Frontal cortex (tissue), 4 donors: ENCODE measurements around the gene RNF214. TPM values are rescaled to one million over a fixed set of nuclear protein-coding genes. Genes with fewer than 3 reads are reported as not detected.

Experiments
- DNase-seq, 2 donors: peaks; one replicate each; pipeline ENCODE4 v3.0.0; 2012; ENCODE audit warnings: low spot score in 2 of 2
- FAIRE-seq: peaks from 2 replicates; lab custom pipeline; 2012; peaks lifted over from hg19 to GRCh38; lab: Jason Lieb, UNC
- total RNA-seq: library from RNA; depleted of rRNA; stranded (reverse); fragments of >200 nt; gene quantifications from one replicate; pipeline ENCODE4 v1.2.3, GENCODE V29; 2014
- donor health status: control.
- donor health status: control.
- donor health status: control.

The RNF214 gene
- total RNA-seq, 1 donor from 2014 or later = 15.1 TPM

DNA sequence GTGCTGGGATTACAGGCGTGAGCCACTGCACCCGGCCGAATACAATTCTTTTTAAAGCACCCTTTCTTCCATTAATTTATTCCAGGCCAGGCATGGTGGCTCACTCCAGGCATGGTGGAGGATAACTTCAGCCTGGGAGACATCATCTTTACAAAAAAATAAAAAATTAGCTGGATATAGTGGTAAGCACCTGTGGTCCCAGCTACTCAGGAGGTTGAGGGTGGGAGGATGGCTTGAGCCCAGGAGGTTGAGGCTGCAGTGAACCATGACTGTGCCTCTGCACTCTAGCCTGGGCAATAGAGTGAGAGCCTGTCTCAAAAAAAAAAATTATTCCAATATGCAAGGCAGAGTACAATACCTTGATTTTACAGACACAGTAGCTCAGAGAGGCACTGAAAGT, 21.9 kb upstream of the RNF214 start:
- FAIRE-seq (no peak), DNase-seq (no peak)

DNA sequence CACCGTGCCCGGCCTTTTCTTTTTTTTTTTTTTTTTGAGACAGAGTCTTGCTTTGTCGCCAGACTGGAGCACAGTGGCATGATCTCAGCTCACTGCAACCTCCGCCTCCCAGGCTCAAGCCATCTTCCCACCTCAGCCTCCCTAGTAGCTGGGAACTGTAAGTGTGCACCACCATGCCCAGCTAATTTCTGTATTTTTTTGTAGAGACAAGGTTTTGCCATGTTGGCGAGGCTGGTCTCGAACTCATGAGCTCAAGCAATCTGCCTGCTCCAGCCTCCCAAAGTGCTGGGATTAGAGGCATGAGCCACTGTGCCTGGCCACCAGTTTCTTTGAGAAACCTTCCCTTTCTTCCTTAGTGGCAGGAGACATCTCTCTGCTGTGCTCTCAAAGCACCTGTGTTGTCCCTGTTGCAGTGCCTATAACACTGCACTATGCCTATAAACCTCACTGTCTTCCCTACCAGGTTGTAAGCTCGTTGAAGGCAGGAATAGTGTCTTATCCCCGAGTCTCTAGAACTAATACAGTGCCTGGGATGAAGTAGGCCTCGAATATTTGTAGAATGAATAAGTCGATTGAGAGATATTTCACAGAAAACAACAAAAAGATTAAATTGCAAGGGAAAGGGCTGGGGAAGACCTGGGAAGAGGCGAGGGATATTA, 19.6 kb upstream of the RNF214 start:
- no peak for DNase-seq
- no peak for FAIRE-seq

DNA sequence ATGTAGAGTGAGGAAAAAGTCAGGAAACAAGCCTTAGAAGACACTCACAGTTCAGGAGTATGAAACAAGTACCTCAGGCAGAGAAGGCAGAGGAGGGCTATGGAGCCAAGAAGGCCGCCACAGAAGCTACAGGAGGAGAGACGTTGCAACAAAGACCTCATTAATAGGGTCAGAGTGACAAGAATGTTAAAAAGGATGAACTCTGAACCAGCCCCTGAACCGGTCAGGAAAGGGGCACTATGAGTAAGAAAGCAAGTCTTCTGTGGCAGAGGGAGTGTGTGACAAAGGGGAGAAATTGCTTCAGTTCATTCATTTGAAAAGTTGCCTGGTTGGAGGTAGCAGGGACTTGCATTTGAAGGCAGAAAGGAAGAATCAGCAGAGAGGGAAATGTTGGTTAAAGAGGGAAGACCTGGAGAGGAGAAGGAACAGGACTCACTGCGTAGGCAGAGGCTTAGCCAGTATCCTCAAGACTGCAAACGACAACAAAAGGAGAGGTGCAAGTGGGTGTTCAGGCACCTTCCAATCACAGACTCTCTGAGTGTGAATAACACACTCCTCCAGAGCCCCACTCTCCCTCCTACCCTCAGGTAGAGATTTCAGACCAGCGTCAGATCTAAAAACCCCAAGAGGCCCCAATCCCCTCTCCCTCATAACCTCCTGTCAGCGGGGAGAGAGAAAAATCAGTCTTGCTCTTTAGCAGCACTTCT, 17.9 kb upstream of the RNF214 start:
- DNase-seq = no peak
- no peak for FAIRE-seq

DNA sequence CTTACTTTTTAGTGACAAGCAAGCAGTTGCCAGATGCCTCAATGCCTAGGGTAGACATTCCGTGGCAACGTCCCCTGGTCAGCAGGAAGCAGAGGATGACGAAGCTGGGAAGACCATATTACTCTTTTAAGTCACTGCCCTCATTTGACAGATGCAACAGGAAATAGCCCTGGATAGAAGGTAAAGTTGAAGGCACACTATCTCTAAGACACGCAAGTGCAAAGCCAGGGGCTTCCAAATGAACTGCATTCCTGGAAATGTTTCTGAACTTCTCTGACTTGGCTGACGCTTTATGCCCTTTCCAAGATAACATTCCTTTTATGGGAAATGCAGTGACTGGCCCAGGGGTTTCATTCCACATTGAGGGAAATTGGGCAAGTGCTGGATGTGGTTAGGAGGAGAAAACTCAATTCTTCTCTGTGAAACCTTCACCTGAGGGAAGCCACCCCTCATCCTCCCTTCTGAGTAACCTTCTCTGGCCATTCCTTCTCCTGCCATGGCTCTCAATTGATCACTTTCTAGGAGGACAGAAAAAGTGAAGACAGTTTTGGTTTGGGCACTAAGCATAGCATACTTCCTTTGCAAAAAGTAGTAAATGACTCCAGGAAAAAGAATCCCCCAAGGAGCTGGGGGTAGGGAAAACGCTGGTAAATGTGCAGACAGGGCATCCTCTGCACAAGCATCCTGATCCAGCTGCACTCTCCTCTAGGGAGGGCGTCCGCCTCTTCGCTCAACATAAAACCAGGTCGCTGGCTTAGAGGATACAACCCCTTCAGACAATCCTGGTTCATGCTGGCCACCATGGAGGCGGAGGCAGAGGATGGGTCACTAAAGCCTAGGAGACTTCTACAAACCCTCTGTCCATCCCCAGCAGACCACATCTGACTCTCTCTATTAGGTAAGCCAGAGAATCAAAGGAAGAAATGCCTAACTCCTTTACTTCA, 15.1 kb upstream of the RNF214 start:
- FAIRE-seq = no peak

DNA sequence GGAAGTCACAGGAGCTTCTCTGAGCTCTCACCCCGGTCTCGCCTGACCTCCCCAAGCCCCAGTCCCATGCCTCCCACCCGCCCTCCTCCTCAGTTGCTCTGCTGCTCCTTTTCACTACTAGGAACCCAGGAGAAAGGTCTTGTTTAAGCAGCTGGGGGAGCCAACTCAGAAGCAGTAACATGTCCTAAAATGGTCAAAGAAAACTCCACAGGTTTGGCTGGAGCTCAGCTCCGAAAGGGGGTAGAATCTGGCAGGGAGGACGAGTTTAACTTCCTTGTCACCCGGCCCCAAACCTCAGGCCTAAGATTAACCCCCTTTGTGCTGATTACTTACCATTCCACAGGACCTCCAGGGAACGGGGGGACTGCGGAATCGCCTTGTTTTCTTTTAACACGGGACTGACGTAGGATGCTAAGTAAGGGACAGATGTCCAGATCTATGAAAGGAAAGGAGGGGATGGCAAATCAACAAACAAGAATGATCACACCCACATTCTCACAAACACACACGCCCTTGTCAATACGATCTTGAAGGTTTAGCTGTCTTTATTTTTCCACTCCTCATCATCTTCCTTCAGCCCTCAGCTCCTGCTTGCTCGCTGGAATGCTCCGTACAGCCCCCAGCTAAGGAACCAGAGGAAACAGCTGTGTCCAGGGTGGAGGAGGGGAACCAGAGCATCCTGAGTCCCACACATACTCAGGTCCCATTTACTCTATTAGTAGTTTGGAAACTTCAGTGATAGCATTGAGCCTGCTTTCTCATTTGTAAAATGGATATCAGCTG, 14.1 kb upstream of the RNF214 start:
- FAIRE-seq = no peak

More for the DNA sequence above, 15.1 kb upstream of the RNF214 start:
- DNase-seq = no peak

DNA sequence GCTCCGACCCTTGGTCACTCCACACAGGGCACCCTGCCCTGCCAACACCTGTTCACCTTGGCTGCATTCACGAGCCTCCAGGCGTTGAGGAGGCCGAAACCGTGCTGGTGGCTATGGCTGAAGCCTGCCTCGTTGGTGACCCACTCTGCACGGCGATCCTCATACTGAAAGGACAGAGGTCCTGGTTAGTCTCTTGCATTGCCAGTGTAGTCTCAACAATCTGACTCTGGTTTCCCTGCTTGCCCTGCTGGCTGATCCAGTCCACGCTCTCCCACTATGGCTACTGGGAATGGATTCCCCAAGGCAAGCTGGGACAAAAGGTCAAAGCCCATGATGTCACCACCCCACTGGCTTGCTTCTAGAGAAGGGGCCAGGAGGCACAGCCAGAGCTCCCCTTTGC, 13.5 kb upstream of the RNF214 start:
- FAIRE-seq (no peak), DNase-seq (no peak)

More for the DNA sequence above, 14.1 kb upstream of the RNF214 start:
- no peak for DNase-seq

DNA sequence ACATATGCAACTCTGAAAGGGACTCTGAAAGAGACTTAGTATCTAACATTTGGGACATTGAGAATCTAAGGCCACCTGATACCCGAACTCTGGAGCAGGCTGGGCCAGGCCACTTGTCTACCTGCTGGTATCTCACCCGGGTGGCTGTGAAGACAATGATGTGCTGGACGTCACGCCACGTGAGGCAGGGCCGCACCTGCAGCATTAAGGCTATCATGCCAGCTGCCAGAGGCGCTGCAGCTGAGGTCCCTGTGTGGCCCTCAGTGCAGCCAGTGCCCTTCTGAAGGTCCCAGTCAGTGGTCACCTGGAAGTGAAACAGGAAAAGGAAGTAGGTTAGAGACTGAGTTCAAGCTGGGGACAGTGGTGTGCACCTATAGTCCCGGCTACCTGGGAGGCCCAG, 13.0 kb upstream of the RNF214 start:
- no peak for FAIRE-seq
- DNase-seq = no peak

DNA sequence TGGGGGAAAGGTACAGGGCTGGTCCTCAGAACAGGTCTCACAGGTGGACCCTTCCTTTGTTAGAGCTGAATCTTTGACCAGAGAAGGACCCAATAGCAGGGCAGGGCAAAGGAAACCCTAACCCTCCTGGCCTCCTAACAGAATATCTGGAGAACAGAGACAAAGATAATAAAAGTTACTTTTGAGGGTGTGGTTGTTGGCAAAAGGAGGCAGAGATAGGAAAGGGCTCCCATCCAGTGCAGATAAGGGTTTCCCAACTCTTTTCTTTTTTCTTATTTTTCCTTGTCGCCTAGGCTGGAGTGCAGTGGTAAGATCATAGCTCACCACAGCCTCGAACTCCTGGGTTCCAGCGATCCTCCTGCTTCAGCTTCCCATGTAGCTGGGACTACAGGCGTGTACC, 12.5 kb upstream of the RNF214 start:
- FAIRE-seq (no peak), DNase-seq (no peak)

DNA sequence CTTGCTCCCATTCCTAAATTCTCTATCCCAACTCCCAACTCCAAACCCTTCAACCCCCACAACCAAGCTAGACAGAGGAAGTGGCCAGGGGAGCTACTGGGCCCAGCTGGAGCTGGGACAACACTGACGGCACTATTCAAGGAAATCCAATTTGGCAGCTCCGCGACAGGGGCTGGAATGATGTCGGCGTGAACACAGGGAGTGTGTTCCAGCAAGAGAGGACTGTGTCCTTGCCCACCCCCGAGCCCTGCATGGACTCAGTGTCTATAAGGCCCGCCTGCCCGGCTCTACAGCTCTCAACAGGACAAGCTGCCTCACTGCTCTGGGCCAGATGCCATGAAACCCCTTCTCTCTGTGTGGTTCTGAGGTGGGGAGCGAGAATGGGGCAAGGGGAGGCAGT, 11.9 kb upstream of the RNF214 start:
- FAIRE-seq = no peak
- DNase-seq = no peak

DNA sequence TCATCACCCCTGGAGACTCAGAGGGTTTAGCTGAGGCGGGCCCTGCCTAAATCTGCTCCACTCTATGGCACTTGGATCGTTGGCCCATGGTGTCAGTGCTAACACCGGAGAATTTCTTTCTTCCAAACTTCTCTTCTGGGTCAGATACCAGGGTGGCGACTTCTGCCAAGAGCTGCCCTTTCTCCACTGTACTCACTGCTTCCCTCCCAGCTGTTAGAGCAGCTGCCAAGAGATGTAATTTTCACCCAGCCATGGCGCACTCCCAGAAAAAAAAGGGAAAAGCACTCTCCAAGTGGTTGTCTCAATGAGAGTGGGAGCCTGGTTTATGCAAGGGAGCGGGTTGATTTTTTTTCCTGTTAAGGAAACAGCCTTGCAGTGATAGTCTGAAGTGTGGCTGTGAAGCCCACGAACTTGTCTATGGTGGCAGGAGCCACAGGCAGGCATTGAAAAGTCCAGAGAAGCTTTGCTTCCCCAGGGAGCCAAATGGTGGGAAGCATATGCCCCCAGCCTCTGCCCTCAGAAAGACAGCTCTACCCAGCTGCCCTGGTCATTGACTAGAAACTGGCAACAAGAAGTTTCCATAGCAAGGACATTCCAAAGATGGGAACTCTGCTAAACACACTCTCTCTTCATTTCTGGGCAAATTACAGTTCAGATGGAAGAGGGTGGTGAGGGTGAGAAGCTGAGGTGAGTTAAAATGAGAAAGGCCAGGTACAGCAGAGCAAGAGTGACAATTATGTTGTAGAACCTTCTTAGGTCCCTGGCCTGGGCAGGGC, 11.3 kb upstream of the RNF214 start:
- DNase-seq (no peak), FAIRE-seq (no peak)

DNA sequence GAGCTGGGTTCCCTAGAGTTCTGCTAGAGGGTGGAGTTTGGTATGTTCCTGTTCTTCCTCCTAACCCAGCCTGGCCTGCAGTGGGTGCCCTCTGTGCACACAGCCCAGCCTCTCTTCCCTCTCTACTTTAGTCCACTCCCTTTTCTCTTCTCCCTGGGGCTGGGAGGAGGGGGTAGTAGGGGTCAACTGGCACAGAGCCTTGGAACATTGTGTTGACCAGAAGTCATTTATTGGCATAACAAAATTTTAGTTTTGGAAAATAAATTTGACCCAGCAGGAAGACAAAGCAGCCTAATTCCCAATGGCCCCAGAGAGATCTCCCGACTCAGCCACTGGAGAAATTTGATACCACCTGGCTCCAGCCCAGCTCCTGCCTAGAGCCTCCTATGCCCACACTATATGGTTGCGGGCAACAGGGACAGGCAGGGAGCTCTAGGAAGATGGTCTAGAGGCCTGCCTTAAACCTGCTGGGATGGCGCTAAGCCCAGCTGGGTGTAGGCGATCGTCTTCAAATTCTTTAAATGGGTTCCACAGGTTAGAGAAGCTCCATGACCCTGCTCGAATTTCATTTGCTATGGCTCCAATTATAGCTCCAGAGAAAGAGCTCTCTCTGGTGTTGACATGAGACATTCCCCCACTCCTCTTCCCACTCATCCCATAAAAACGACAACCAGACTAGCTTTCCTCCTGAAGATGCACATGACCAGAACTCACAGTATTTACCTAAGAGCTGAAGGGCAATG, 10.5 kb upstream of the RNF214 start:
- no peak for DNase-seq
- no peak for FAIRE-seq

DNA sequence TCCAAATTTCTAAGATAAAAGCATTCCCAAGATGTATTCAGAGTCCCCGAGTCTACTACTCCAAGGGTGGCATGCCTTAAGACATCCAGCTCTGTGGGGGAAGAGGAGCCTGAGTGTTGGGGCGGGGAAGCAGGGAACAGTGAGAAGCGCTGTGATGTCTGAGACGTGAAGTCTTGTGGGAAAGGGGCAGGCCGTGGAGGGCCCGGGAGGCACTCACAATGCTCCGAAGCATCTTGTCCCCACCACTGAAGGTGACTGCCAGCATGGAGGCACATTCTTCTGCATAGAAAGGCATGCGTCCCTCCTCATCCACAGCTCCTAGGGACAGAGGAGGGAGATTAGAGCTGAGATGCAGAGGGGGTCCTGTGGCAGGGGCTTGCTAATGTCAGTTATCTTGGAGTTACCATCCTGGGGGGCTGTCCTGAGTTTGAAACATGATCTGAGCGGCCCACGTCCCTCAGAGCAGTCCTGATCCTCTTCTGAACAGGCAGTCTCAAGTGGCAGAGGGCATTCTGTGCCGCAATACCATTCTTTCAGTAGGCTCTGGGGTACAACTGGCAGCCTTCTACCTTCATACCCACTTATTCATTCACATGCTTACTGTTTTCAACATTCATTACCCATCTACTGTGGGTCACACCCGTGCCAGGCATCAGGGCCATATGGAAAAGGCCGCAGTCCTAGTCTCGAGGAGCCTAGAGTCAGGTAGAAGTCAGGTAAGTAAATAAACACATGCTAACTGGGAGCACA, 9.3 kb upstream of the RNF214 start:
- FAIRE-seq (no peak), DNase-seq (no peak)

DNA sequence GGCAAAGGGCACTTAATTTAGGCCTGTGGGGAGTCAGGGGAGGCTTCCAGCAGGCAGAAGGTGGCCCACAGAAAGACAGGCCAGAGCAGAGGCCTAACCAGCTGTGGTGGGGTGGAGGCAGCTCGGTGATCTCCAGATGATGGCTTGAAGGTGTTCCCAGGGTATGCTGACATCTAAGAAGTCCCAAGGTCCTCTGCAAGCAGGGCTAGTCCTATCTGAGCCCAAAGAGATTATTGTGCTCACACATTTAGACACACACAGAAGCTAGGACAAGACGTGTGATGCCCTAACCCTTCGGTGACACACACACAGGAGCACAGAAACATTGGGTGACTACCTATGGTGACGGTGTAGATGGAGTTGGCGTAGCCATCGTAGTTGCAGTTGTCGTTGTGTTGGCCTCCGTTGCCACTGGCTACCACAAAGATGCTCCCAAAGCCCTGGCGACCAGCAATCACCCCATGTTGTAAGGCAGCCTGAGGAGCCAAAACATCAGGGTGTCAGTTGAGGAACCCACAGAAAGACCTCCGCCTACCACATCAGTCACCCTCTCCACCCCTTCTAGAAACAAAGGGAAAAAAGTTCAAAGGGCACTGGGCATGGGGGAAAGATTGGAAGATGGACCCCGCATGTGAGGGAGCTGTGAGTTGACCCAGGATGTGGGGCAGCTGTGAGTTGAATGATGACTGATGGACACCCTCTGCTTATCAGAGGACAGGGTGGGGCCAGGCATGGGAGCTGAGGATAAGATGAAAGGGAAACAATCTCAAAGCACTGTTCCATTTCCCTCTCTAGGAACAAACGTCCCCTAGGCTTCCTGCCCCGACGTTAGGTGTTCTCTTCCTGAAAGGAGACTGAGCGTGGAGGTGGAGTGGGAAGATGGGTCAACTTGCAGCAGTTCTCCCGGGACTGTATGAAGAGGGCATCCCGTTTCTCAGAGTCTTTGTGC, 8.5 kb upstream of the RNF214 start:
- no peak for FAIRE-seq
- DNase-seq = no peak

DNA sequence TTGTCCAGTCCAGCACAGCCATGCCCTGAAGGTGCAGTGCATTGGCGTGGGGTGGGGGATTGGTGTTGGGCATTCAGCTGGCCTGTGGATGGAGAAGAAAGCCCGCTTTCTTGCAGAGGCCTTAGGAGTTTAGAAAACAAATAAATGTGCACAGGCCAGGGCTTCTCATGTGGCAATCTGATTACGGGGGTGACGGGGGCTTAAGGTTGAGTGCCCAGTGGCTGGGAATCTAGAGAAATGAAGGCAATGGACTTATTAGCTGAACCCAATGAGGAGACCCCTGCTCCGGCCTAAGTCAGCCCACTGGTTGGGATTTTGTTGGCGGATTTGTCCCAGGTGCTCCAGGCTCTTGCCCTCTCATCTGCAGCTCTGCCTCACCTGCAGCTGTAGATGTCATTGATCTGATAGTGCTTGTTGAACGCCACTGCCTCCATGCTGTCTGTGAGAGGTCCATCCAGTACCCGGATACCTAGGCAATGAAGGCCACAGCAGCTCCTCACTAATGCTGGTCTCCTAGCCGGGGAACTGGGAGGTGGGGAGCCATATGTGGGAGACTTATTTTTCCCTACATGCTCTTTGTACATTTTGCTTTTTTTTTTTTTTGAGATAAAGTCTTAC, 6.8 kb upstream of the RNF214 start:
- DNase-seq = no peak
- no peak for FAIRE-seq

DNA sequence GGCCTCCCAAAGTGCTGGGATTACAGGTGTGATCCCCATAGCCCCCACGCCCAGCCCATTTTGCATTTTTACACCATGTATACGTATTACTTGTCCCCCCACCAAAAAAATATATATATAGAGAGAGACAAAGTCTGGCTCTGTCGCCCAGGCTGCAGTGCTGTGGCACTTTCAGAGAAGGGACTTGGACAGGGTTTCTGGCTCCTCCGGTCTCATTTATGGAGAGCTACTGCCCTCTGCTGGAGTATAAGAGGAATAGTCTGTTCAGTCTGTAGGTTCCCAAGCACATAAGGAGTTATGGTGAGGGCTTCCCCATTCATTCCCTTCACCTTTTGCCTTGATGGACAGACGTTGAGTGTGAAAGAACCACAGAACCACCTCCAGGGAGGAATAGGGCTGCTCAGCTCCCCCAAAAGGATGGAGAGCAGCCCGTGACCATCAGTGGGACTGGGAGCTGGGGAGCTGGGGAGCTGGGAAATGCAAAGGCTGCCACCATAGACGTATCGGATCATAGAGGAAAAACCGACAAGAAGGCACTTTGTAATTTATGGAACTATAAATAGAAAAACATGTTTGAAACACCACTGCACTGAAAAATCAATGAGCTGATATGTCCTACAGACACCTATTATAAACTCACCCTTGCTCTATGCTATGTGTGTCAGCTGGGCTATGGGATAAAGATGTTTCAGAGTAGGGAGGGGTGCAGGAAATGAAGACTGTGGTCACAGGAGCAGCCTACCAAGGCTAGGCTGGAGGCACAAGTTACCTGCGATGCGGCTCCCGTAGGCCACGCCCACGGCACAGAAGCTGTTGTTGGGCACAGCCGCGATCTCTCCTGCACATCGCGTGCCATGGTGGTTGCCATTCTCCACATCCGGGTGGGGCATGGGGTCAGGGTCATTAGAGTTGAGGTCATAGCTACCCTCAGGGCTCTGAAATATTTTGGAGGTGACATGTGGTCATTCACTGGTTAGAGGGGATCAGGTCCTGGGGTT, 5.8 kb upstream of the RNF214 start:
- FAIRE-seq (peak; percentile 57), DNase-seq (peak; percentile 63 to 78)
